HG02642 (cell line): Measurements from ENCODE around the gene RPS6KA4.

Source experiments
- ATAC-seq: cut with Tn5 transposase; IDR thresholded peaks from one replicate; pipeline ENCODE4 v1.9.1; 2021; ENCODE audit warnings: mild to moderate bottlenecking; ENCODE audit not compliant: unreplicated experiment, poor library complexity

Gene RPS6KA4

GRCh38 chr11:64324692-64325469 lies 34.1 kb upstream of the RPS6KA4 start:
- ATAC-seq, result no peak

- ATAC-seq, result no peak
These were observed 31.6 kb upstream of the RPS6KA4 start for GRCh38 chr11:64327375-64327774.

GRCh38 chr11:64327993-64328392 lies 31.0 kb upstream of the RPS6KA4 start:
- no peak for ATAC-seq

GRCh38 chr11:64330888-64331287 lies 28.1 kb upstream of the RPS6KA4 start:
- no peak for ATAC-seq

GRCh38 chr11:64331569-64332371 lies 27.2 kb upstream of the RPS6KA4 start:
- ATAC-seq, result peak; percentile 48

GRCh38 chr11:64333556-64333955 lies 25.4 kb upstream of the RPS6KA4 start:
- ATAC-seq, result no peak

GRCh38 chr11:64334764-64335735 lies 23.9 kb upstream of the RPS6KA4 start:
- peak; percentile 80 for ATAC-seq

GRCh38 chr11:64337538-64338249 lies 21.3 kb upstream of the RPS6KA4 start:
- no peak for ATAC-seq

GRCh38 chr11:64338716-64339115 lies 20.2 kb upstream of the RPS6KA4 start:
- ATAC-seq, result no peak

GRCh38 chr11:64339286-64339685 lies 19.7 kb upstream of the RPS6KA4 start:
- no peak for ATAC-seq

- ATAC-seq, result peak; percentile 67
These were observed 19.1 kb upstream of the RPS6KA4 start, which contains the start of gene CCDC88B for GRCh38 chr11:64339754-64340408. Gene CCDC88B, plus strand, starts transcription at chr11:64340204. Its CDS starts 63 bp downstream, at chr11:64340267.

GRCh38 chr11:64340671-64341335 lies 18.2 kb upstream of the RPS6KA4 start:
- ATAC-seq, result peak; percentile 45

- ATAC-seq, result no peak
These were observed 17.5 kb upstream of the RPS6KA4 start for GRCh38 chr11:64341429-64341828.

- no peak for ATAC-seq
These were observed 16.8 kb upstream of the RPS6KA4 start for GRCh38 chr11:64341851-64342791.

- ATAC-seq, result no peak
These were observed 15.9 kb upstream of the RPS6KA4 start for GRCh38 chr11:64342869-64343745.

GRCh38 chr11:64343767-64344559 lies 15.0 kb upstream of the RPS6KA4 start:
- no peak for ATAC-seq
